WTC11 (cell line): ENCODE results near the gene STK33. TPM values are rescaled to one million over a fixed set of nuclear protein-coding genes. Genes with fewer than 3 reads are reported as not detected.
A peak's percentile ranks its signal among the peaks of the same experiment; 100 is the strongest.

Source experiments
- ATAC-seq: fragments of 200-7000 bp; cut with Tn5 transposase; 2 replicates; pipeline ENCODE4 v1.10.0; 2021; ENCODE audit warnings: mild to moderate bottlenecking, moderate library complexity
- Bru-seq: library from RNA; stranded (reverse); fragments of 400-500 nt; gene quantifications from one replicate; lab custom pipeline; 2021; lab: Mats Ljungman, UMichigan
- CTCF ChIA-PET: fragments of 300-600 bp; sonication (Branson Sonifier 250); formaldehyde crosslinking; loops from one replicate; lab custom pipeline; 2021; ENCODE audit warnings: antibody characterized with exemption; lab: Charles Lee
- POLR2A ChIA-PET: fragments of 350-600 bp; sonication (Branson Sonifier 250); formaldehyde crosslinking; loops from one replicate; lab custom pipeline; 2021; ENCODE audit warnings: antibody characterized with exemption; lab: Charles Lee
- DNase-seq: peaks from one replicate; pipeline ENCODE4 v3.0.0; 2021; ENCODE audit warnings: low spot score
- H3K27ac Mint-ChIP-seq: 2 replicates; pipeline ENCODE4 v1.8.0; 2021; ENCODE audit warnings: mixed read lengths
- H3K27me3 Mint-ChIP-seq: 2 replicates; pipeline ENCODE4 v1.8.0; 2021; ENCODE audit warnings: low read depth, mild to moderate bottlenecking, moderate library complexity, mixed read lengths
- H3K36me3 Mint-ChIP-seq: 2 replicates; pipeline ENCODE4 v1.8.0; 2021; ENCODE audit warnings: mixed read lengths
- H3K4me1 Mint-ChIP-seq: 2 replicates; pipeline ENCODE4 v1.8.0; 2022; ENCODE audit warnings: mixed read lengths
- H3K4me3 Mint-ChIP-seq: 2 replicates; pipeline ENCODE4 v1.8.0; 2021; ENCODE audit warnings: mild to moderate bottlenecking, moderate library complexity, mixed read lengths
- H3K9me3 Mint-ChIP-seq: 2 replicates; pipeline ENCODE4 v1.8.0; 2021; ENCODE audit warnings: mixed read lengths
- CBFB ChIP-seq: sonication (generic); formaldehyde crosslinking; IDR thresholded peaks from 2 replicates; pipeline ENCODE4 v1.8.1; 2022; ENCODE audit warnings: mild to moderate bottlenecking, low read depth, missing genetic modification reagents
- CDX4 ChIP-seq: fragments of 250-450 bp; sonication (Bioruptor Pico); IDR thresholded peaks from 2 replicates; pipeline ENCODE4 v1.9.0; 2021; ENCODE audit warnings: moderate library complexity, mild to moderate bottlenecking, inconsistent platforms, borderline replicate concordance
- CREB1 ChIP-seq: sonication (generic); formaldehyde crosslinking; IDR thresholded peaks from 2 replicates; pipeline ENCODE4 v1.8.0; 2023; ENCODE audit warnings: mild to moderate bottlenecking, missing genetic modification reagents
- E2F5 ChIP-seq: sonication (generic); formaldehyde crosslinking; IDR thresholded peaks from 2 replicates; pipeline ENCODE4 v1.8.1; 2022; ENCODE audit warnings: mild to moderate bottlenecking, moderate library complexity, missing genetic modification reagents
- ETV6 ChIP-seq: sonication (generic); formaldehyde crosslinking; IDR thresholded peaks from 2 replicates; pipeline ENCODE4 v1.8.1; 2022; ENCODE audit warnings: mild to moderate bottlenecking, missing genetic modification reagents
- NFATC4 ChIP-seq: fragments of 250-450 bp; sonication (Bioruptor Pico); IDR thresholded peaks from 2 replicates; pipeline ENCODE4 v1.9.0; 2021; ENCODE audit warnings: mild to moderate bottlenecking
- NR1H2 ChIP-seq: sonication (generic); formaldehyde crosslinking; IDR thresholded peaks from 2 replicates; pipeline ENCODE4 v1.9.0; 2021; ENCODE audit warnings: mild to moderate bottlenecking, moderate library complexity, missing genetic modification reagents
- PREB ChIP-seq: sonication (generic); formaldehyde crosslinking; IDR thresholded peaks from 2 replicates; pipeline ENCODE4 v1.8.1; 2022; ENCODE audit warnings: mild to moderate bottlenecking, missing genetic modification reagents, moderate library complexity, borderline replicate concordance
- RELA ChIP-seq: sonication (generic); formaldehyde crosslinking; IDR thresholded peaks from 2 replicates; pipeline ENCODE4 v1.8.1; 2022; ENCODE audit warnings: missing genetic modification reagents, mild to moderate bottlenecking, borderline replicate concordance
- SMAD3 ChIP-seq: sonication (generic); formaldehyde crosslinking; IDR thresholded peaks from 2 replicates; pipeline ENCODE4 v1.8.0; 2022; ENCODE audit warnings: missing genetic modification reagents, mild to moderate bottlenecking, borderline replicate concordance
- SMAD4 ChIP-seq: sonication (generic); formaldehyde crosslinking; IDR thresholded peaks from 2 replicates; pipeline ENCODE4 v1.8.0; 2022; ENCODE audit warnings: mild to moderate bottlenecking, missing genetic modification reagents
- TCF7 ChIP-seq: sonication (generic); formaldehyde crosslinking; IDR thresholded peaks from 2 replicates; pipeline ENCODE4 v1.8.0; 2022; ENCODE audit warnings: mild to moderate bottlenecking, low read depth, missing genetic modification reagents, moderate library complexity
- TP53 ChIP-seq: sonication (generic); formaldehyde crosslinking; IDR thresholded peaks from 2 replicates; pipeline ENCODE4 v1.8.1; 2023; ENCODE audit warnings: mild to moderate bottlenecking, missing genetic modification reagents
- ZBTB21 ChIP-seq: sonication (generic); formaldehyde crosslinking; IDR thresholded peaks from 2 replicates; pipeline ENCODE4 v1.8.1; 2023; ENCODE audit warnings: mild to moderate bottlenecking, missing genetic modification reagents, borderline replicate concordance
- ZNF396 ChIP-seq: fragments of 250-450 bp; sonication (Bioruptor Pico); IDR thresholded peaks from 2 replicates; pipeline ENCODE4 v1.8.0; 2021; ENCODE audit warnings: mild to moderate bottlenecking, moderate library complexity, borderline replicate concordance
- ZNF416 ChIP-seq: fragments of 250-450 bp; sonication (Bioruptor Pico); IDR thresholded peaks from 2 replicates; pipeline ENCODE4 v1.9.0; 2021; ENCODE audit warnings: mild to moderate bottlenecking, inconsistent platforms
- ZNF423 ChIP-seq: fragments of 250-450 bp; sonication (Bioruptor Pico); IDR thresholded peaks from 2 replicates; pipeline ENCODE4 v2.1.2; 2022; ENCODE audit warnings: mild to moderate bottlenecking, moderate library complexity
- long read RNA-seq, 3 experiments: library from RNA in 1 of 3; library from capped mRNA in 1 of 3; library from polyadenylated mRNA in 1 of 3; unstranded in 2 of 3; stranded (forward) in 1 of 3; transcript quantifications; one replicate each; pipeline ENCODE4 v2.0.0, GENCODE V29; 2021
- total RNA-seq: library from RNA; stranded (reverse); gene quantifications from 3 replicates; pipeline ENCODE4 v1.2.3, GENCODE V29; 2021
- TF ChIP-seq, protein P1 (sequence below): sonication (generic); formaldehyde crosslinking; conservative IDR thresholded peaks from 2 replicates; pipeline ENCODE4 v1.8.1; 2023; ENCODE audit warnings: mild to moderate bottlenecking, low read depth, missing genetic modification reagents, moderate library complexity
- TF ChIP-seq, protein P2 (sequence below): sonication (generic); formaldehyde crosslinking; conservative IDR thresholded peaks from 2 replicates; pipeline ENCODE4 v1.8.1; 2022; ENCODE audit warnings: mild to moderate bottlenecking, missing genetic modification reagents
- TF ChIP-seq, protein P3 (sequence below): sonication (generic); formaldehyde crosslinking; IDR thresholded peaks from 2 replicates; pipeline ENCODE4 v1.8.1; 2023; ENCODE audit warnings: mild to moderate bottlenecking, moderate library complexity, missing genetic modification reagents
- TF ChIP-seq, protein P4 (sequence below): sonication (generic); formaldehyde crosslinking; IDR thresholded peaks from 2 replicates; pipeline ENCODE4 v1.8.0; 2022; ENCODE audit warnings: mild to moderate bottlenecking, missing genetic modification reagents
- TF ChIP-seq, protein P5 (sequence below): sonication (generic); formaldehyde crosslinking; IDR thresholded peaks from 2 replicates; pipeline ENCODE4 v1.8.1; 2023; ENCODE audit warnings: mild to moderate bottlenecking, missing genetic modification reagents, moderate library complexity
- TF ChIP-seq, protein P6 (sequence below): fragments of 250-450 bp; sonication (Bioruptor Pico); IDR thresholded peaks from 2 replicates; pipeline ENCODE4 v2.1.2; 2022; ENCODE audit warnings: mild to moderate bottlenecking, moderate library complexity

Gene STK33
- total RNA-seq (13.2 to 16.7 TPM (median 13.3 TPM) in 3 replicates), Bru-seq, nascent RNA (percentile 68 among the genes with signal in this experiment)
- long read RNA-seq, experiment 1, full-length matches to known transcripts: 2 of 48 reads
- long read RNA-seq, experiment 1, partial matches to known transcripts: 2 of 48 reads
- long read RNA-seq, experiment 1, other reads (novel, unspliced or antisense): 44 of 48 reads
- long read RNA-seq, experiment 2, partial matches to known transcripts: 5 of 11 reads
- long read RNA-seq, experiment 2, other reads (novel, unspliced or antisense): 5 of 11 reads
- long read RNA-seq, experiment 3, partial matches to known transcripts: 1 of 12 reads
- long read RNA-seq, experiment 3, other reads (novel, unspliced or antisense): 11 of 12 reads

- Mint-ChIP-seq H3K4me1 (peaks cover 21% of the 10 kb centered on the region), H3K4me3 (peak within 1 kb of the TSS; percentile 81), H3K9me3 (no peaks in the 10 kb centered on the region), H3K27me3 (no peaks in the 10 kb centered on the region; the same call in 1 of the 2 replicates), H3K27ac (peak within 1 kb of the TSS; percentile 43; the same call in 1 of the 2 replicates), H3K36me3 (no peaks in the 10 kb centered on the region)
- CTCF ChIA-PET: interaction anchor here (1.0 kb wide), 1 partner anchor 365 kb away, joined by 4 read pairs; no protein-coding TSS in a partner anchor
- ATAC-seq (peak; percentile 92), DNase-seq (peak; percentile 76)
- POLR2A ChIA-PET: interaction anchor here (0.7 kb wide), 2 partner anchors 10 to 88 kb away, joined by 3 read pairs; no protein-coding TSS in a partner anchor
- TF ChIP-seq, protein P1, sequence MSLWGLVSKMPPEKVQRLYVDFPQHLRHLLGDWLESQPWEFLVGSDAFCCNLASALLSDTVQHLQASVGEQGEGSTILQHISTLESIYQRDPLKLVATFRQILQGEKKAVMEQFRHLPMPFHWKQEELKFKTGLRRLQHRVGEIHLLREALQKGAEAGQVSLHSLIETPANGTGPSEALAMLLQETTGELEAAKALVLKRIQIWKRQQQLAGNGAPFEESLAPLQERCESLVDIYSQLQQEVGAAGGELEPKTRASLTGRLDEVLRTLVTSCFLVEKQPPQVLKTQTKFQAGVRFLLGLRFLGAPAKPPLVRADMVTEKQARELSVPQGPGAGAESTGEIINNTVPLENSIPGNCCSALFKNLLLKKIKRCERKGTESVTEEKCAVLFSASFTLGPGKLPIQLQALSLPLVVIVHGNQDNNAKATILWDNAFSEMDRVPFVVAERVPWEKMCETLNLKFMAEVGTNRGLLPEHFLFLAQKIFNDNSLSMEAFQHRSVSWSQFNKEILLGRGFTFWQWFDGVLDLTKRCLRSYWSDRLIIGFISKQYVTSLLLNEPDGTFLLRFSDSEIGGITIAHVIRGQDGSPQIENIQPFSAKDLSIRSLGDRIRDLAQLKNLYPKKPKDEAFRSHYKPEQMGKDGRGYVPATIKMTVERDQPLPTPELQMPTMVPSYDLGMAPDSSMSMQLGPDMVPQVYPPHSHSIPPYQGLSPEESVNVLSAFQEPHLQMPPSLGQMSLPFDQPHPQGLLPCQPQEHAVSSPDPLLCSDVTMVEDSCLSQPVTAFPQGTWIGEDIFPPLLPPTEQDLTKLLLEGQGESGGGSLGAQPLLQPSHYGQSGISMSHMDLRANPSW (CRISPR knock-in tag): no peak
- TF ChIP-seq, protein P2, sequence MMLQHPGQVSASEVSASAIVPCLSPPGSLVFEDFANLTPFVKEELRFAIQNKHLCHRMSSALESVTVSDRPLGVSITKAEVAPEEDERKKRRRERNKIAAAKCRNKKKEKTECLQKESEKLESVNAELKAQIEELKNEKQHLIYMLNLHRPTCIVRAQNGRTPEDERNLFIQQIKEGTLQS (CRISPR knock-in tag): no peak
- TF ChIP-seq CREB1 (CRISPR knock-in tag) (0 out of 2 replicates have a peak, but pooled peaks have one; percentile 60), ZNF396 (CRISPR knock-in tag) (no peak), NFATC4 (no peak), NR1H2 (CRISPR knock-in tag) (no peak), PREB (CRISPR knock-in tag) (no peak), CDX4 (CRISPR knock-in tag) (no peak), TCF7 (no peak), ZNF416 (CRISPR knock-in tag) (no peak), ETV6 (CRISPR knock-in tag) (peak; percentile 69), ZNF423 (no peak), SMAD4 (CRISPR knock-in tag) (no peak), SMAD3 (CRISPR knock-in tag) (0 out of 2 replicates have a peak, but pooled peaks have one; percentile 5), CBFB (no peak), E2F5 (peak; percentile 43; the same call in 1 of the 2 replicates), ZBTB21 (CRISPR knock-in tag) (0 out of 2 replicates have a peak, but pooled peaks have one; percentile 33), RELA (CRISPR knock-in tag) (no peak), TP53 (no peak)
- TF ChIP-seq, protein P3, sequence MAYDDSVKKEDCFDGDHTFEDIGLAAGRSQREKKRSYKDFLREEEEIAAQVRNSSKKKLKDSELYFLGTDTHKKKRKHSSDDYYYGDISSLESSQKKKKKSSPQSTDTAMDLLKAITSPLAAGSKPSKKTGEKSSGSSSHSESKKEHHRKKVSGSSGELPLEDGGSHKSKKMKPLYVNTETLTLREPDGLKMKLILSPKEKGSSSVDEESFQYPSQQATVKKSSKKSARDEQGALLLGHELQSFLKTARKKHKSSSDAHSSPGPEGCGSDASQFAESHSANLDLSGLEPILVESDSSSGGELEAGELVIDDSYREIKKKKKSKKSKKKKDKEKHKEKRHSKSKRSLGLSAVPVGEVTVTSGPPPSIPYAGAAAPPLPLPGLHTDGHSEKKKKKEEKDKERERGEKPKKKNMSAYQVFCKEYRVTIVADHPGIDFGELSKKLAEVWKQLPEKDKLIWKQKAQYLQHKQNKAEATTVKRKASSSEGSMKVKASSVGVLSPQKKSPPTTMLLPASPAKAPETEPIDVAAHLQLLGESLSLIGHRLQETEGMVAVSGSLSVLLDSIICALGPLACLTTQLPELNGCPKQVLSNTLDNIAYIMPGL (CRISPR knock-in tag): peak; percentile 83; the same call in 1 of the 2 replicates
- TF ChIP-seq, protein P4, sequence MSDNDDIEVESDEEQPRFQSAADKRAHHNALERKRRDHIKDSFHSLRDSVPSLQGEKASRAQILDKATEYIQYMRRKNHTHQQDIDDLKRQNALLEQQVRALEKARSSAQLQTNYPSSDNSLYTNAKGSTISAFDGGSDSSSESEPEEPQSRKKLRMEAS (CRISPR knock-in tag): peak; percentile 90
- TF ChIP-seq, protein P5, sequence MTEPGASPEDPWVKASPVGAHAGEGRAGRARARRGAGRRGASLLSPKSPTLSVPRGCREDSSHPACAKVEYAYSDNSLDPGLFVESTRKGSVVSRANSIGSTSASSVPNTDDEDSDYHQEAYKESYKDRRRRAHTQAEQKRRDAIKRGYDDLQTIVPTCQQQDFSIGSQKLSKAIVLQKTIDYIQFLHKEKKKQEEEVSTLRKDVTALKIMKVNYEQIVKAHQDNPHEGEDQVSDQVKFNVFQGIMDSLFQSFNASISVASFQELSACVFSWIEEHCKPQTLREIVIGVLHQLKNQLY (CRISPR knock-in tag): no peak
- TF ChIP-seq, protein P6, sequence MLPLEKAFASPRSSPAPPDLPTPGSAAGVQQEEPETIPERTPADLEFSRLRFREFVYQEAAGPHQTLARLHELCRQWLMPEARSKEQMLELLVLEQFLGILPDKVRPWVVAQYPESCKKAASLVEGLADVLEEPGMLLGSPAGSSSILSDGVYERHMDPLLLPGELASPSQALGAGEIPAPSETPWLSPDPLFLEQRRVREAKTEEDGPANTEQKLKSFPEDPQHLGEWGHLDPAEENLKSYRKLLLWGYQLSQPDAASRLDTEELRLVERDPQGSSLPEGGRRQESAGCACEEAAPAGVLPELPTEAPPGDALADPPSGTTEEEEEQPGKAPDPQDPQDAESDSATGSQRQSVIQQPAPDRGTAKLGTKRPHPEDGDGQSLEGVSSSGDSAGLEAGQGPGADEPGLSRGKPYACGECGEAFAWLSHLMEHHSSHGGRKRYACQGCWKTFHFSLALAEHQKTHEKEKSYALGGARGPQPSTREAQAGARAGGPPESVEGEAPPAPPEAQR (CRISPR knock-in tag): no peak
These were observed at the start of gene STK33 for GRCh38 chr11:8593935-8594909. Gene STK33, minus strand, starts transcription at chr11:8594228. Its CDS starts 119,323 bp downstream, at chr11:8474905.
